LNCaP clone FGC (cell line): ENCODE results near the gene PHKA2.
A peak's percentile ranks its signal among the peaks of the same experiment; 100 is the strongest.

Experiments
- DNase-seq: peaks from one replicate; pipeline ENCODE4 v3.0.0-alpha.2; 2011; ENCODE audit warnings: low read depth
- H3K4me3 ChIP-seq: 2 replicates; pipeline ENCODE4 v1.5.1; 2011; ENCODE audit warnings: mild to moderate bottlenecking, low read depth, low read length, control low read depth
- TF ChIP-seq, protein P1 (sequence below): IDR thresholded peaks from 2 replicates; pipeline ENCODE4 v1.5.1; 2012; ENCODE audit warnings: mild to moderate bottlenecking; ENCODE audit not compliant: control insufficient read depth, insufficient read depth; ENCODE audit errors: extremely low read depth

PHKA2 gene

DNA sequence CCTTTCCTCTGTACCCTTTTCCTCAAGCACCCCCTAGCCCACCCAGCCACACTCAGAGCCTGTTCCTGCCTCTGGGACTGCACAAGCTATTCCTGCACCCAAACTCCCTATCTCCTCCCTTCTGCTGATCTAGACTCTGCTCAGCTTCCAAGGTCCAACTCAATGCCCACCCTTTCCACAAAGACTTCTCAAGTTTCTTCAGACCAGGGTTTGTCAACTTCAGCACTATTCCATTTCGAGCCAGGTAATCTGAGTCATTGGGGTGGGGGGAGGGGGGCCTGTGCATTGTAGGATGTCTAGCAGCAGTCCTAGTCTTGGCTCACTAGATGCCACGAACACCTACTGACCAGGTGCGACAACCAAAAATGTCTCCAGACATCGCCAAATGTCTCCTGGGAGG is 37.3 kb downstream of the PHKA2 start:
- no peak for DNase-seq
- TF ChIP-seq, protein P1, sequence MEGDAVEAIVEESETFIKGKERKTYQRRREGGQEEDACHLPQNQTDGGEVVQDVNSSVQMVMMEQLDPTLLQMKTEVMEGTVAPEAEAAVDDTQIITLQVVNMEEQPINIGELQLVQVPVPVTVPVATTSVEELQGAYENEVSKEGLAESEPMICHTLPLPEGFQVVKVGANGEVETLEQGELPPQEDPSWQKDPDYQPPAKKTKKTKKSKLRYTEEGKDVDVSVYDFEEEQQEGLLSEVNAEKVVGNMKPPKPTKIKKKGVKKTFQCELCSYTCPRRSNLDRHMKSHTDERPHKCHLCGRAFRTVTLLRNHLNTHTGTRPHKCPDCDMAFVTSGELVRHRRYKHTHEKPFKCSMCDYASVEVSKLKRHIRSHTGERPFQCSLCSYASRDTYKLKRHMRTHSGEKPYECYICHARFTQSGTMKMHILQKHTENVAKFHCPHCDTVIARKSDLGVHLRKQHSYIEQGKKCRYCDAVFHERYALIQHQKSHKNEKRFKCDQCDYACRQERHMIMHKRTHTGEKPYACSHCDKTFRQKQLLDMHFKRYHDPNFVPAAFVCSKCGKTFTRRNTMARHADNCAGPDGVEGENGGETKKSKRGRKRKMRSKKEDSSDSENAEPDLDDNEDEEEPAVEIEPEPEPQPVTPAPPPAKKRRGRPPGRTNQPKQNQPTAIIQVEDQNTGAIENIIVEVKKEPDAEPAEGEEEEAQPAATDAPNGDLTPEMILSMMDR, result no peak
- H3K4me3 ChIP-seq, result no peak overlapping the region

DNA sequence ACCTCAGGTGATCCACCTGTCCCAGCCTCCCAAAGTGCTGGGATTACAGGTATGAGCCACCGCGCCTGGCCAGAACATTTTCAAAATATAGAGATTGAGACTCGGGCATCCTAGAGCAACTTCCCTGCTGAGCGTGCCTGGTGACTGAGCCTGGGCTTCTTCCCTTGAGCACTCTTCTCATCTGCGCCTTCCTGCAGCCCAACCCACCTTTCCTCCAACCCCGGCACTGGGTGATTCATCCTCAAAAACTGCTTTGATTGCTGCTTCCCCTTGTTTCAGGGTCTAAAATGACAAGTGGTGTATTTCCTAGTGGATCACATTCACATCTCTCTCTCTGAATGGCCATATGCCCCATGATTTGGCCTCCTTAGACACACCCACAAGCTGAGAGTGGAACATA is 37.8 kb downstream of the PHKA2 start:
- no peak for DNase-seq
- no peak overlapping the region for H3K4me3 ChIP-seq
- TF ChIP-seq, protein P1, result no peak

DNA sequence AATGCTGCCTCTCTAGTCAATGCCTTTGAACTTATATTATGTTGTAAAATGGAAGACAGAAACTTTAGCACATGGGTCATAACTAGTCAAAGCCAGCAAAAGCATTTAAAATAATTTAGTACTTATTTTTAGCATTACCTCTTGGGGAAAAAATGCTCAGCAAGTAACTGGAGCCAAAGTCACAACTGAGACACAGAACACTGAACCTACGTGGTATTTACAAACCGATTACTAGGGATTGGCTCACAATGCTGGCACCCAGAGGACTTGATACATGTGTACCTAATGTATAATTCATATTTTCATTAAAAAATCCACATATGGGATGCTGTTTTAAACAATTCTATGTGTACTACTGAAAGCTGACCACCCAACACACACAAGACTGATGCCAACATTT is 38.4 kb downstream of the PHKA2 start:
- no peak overlapping the region for H3K4me3 ChIP-seq
- TF ChIP-seq, protein P1, result no peak
- DNase-seq, result no peak

DNA sequence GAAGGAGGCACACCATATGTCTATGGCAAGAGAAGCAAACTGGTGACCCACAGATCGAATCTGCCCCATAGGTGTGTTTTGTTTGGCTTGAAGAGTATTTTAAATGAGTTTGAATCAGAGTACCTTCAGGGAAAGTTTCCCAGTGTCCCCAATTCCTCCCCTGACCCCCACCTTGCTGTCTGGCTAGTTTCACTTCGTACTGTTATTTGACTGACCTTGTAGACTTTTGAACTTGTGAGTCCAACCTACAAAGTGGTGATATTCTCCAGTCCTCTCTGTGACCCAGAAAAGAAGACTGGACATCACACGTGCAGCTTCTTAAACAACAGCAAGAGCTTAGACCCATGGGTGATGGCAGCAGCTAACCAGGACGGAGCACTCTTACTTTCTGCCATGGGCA is 39.4 kb downstream of the PHKA2 start:
- TF ChIP-seq, protein P1, result no peak
- no peak for DNase-seq
- H3K4me3 ChIP-seq, result no peak overlapping the region

DNA sequence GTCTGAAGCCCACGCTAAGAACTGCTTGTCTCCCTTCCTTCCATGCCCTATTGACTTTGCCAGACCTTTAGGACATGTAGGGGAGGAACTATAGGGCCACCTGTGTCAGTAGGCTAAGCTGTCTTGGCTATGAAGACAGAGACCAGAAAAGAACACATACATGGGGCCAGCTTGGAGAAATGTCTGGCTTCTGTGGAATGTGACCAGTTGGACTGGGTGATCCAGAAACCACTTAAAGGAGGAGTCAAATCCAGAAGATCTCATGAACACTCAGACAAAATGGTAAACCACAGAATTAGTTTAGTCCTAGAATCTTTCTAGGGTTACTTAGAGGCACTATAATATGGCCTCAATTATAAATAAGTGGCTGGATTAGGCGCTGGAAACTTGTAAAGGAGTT is 42.0 kb downstream of the PHKA2 start:
- DNase-seq, result no peak
- no peak overlapping the region for H3K4me3 ChIP-seq
- TF ChIP-seq, protein P1, result no peak

DNA sequence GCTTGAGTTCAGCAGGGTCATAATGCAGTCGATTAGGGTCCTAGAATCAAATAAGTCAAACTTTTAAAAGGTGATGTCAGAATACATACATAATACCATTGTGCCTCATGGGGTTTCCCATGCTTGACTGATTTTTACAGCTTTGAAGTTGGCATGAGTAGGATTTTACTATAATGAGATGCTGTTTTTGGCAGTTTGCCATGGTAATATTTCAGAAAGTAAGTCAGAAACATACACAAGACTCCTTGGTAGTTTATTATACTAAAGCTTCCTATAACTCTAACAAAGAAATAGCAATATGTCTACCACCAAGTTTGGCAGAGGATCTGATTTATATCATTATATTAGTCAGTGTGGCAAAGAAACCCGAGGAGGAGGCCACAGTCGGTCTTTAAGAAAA is 45.2 kb downstream of the PHKA2 start:
- no peak overlapping the region for H3K4me3 ChIP-seq
- TF ChIP-seq, protein P1, result no peak
- peak; percentile 28 for DNase-seq

DNA sequence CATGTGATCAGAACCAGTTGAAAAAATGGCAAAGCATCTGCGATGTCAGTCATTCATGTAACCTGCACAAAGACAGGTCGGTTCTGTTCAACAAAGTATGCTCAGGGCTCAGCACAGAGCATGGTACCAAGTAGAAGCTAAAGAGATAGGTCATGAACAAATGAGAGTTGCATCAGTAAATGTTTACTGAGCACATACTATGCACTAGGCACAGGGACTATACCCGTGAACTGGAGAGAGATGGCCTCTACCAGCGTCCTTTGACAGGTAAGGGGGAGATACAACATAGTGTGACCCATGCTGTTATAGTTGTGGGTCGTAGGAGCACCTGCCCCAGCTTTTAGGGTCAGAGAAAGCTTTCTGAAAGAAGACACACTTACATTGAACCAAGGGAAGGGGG is 46.7 kb downstream of the PHKA2 start:
- no peak for DNase-seq
- TF ChIP-seq, protein P1, result no peak
- no peak overlapping the region for H3K4me3 ChIP-seq
